GM19025 (cell line): ENCODE data around the gene ANO6.
"Not testable (repeated sequence)": the region's sequence is repeated elsewhere in the genome, so short reads cannot be mapped to it uniquely, and the experiment has no call there.

Source experiments
- ATAC-seq: cut with Tn5 transposase; IDR thresholded peaks from one replicate; pipeline ENCODE4 v1.9.1; 2021; ENCODE audit warnings: mild to moderate bottlenecking, low read depth, moderate library complexity; ENCODE audit not compliant: unreplicated experiment

Gene ANO6

GRCh38 chr12:45215419-45216229 lies at the start of gene ANO6:
ANO6 (plus strand) TSS chr12:45216095; CDS start chr12:45216322, 227 bp downstream.
- peak; percentile 66 for ATAC-seq

- ATAC-seq = no peak
Observed at GRCh38 chr12:45168976-45169375, 46.9 kb upstream of the ANO6 start.

DNA sequence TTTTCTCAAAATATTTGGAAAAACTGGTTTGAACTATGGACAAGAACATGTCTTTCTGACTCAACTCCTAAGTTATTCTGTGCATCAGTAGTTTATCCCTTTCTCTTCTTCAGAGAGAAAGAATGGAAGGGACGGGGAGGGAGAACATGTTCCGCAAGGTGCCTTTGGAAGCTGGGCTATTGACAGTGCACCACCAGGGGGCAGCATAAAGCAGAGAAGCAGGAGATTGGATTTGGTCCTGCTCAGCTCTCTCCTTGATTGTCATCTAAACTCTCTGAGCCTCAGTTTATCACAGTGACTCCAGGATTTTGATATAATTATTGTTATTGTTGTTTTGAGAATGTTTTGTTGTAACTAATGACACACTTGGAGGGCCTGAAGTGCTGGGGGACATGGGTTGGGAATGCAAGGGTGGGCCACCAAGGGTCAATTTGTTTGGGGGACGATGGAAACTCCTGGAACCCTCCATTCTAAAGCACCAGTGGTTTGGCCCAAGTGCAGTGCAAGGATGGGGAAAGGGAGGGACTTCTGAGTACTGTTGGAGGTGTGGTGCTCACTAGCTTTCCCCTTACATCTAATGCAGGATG lies 45.3 kb upstream of the ANO6 start:
- ATAC-seq = no peak

GRCh38 chr12:45173293-45173692 lies 42.6 kb upstream of the ANO6 start:
- ATAC-seq = not testable (repeated sequence)

- ATAC-seq = no peak
Observed at GRCh38 chr12:45174595-45174994, 41.3 kb upstream of the ANO6 start.

GRCh38 chr12:45178771-45179170 lies 37.1 kb upstream of the ANO6 start:
- ATAC-seq = no peak

GRCh38 chr12:45182511-45182910 lies 33.4 kb upstream of the ANO6 start:
- no peak for ATAC-seq

DNA sequence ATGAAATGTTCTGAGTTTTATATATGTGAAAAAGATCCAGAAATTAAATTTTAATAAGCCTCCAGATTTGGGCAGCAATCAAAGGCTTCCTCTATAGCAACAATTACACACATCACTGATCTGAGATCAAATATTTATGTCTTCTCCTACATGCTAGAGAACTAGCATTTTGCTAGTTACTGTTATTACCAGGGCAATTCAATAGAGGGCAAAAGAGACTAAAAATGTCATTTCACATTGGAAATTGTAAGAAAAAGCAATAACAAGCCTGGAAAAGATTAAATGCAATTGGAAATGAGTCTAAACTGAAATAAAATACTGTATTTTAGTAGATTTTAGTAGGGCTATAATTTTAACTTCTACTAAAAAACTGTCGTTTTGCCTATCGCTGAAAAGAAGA lies 32.6 kb upstream of the ANO6 start:
- ATAC-seq = no peak

DNA sequence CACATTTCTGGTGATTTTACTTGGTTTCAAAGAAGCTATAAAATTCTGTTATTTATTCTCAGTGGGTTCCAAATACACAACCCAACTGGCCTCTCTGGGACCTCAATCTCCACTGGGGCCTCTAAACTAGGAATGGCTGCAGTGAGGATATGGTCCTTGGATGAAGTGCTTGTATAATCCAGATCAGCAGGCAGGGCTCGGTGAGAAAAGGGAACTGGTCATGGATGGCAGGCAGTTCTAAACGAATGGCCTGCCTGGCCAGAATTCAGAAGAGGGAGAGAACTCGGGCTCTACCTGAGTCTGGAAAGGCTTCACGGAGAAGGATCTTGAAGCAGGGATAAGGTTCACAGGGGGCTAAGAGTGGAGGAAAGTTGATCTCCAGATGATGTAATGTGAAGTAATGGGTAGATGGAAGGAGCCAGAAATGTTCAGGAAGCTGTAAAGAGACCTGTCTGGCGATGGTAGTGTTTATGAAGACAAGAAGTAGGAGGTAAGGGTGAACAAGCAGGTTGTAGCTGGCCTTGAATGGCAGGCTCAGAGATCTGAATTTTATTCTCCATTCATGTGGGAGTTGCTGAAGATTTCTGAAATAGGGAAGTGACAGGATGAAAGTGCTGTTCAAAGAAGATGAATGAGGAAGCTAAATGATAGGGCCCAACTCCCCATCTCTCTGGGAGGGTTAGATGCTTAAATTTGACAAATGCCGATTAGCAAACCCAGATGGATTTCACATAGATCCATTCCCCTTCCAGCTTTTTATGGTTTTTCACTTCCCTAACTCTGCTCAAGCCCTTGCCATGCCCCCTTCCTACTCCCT lies 31.5 kb upstream of the ANO6 start:
- no peak for ATAC-seq

- ATAC-seq = no peak
Observed at GRCh38 chr12:45186762-45187161, 29.1 kb upstream of the ANO6 start.

DNA sequence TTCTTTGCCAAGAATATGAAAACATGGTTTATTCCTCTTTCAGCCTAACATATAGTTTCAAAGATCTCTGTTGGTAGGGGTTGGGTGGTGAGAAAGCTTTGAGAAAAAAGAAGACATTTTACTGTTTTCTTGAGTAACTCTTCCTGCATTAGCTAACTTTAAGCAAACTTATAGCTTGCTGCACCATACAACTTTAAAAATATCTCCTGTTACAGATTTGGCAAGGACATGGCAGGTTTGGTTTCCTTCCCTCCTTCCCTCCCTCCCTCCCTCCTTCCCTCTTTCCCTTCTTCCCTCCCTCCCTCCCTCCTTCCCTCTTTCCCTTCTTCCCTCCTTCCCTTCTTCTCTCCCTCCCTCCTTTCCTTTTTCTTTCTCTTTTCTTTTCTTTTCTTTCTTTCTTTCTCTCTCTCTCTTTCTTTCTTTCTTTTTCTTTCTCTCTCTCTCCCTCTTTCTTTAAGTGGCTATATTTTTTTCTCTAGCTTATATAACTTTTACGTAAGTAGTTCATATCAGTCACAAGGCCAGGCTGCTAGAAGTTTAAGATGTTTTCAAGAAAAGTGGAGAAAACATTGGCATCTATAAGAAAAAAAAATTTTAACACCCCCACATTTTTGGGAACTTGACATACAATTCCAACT lies 26.0 kb upstream of the ANO6 start:
- ATAC-seq = no peak

DNA sequence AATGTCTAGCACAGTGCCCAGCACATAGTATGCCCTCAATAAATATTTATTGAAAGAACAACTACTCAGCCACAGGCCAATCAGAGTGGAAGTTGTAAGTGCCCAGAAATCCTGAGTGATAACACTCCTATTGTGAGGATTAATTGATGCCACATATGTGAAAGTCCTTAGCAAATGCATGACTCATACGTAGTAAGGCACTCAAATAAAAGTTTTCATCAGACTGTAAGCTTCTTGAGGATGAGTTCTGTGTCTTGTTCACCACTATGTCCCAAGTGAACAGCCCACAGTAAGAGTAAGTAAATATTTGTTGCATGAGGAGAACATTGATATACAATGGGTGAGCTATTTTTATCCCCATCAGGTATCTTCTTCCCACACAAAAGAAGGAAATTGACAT lies 24.7 kb upstream of the ANO6 start:
- no peak for ATAC-seq

- no peak for ATAC-seq
Observed at GRCh38 chr12:45192707-45193106, 23.2 kb upstream of the ANO6 start.

DNA sequence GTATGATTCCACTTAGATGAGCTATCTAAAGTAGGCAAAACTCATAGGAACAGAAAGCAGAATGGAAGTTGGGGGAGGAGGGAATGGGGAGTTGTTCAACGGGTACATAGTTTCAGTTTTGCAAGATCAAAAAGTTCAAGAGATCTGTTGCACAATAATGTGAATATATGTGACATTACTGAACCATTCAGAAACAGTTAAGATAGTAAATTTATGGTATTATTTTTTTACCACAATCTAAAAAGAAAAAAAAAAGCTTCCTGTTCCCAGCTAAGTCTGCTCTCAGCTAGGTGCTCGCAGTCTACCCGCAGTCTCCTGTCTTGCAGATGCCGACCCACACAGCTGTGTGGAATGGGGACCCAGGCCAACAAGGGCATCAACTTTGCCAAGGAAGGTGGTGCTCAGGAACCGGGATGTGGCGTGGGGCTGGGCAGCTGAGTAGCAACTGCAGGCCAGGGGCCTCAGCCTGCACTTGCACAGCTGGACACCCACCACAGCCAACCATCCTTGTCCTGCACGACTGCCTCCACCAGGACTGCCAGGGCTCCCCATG lies 15.3 kb upstream of the ANO6 start:
- ATAC-seq = no peak

- no peak for ATAC-seq
Observed at GRCh38 chr12:45203767-45204166, 12.1 kb upstream of the ANO6 start.

DNA sequence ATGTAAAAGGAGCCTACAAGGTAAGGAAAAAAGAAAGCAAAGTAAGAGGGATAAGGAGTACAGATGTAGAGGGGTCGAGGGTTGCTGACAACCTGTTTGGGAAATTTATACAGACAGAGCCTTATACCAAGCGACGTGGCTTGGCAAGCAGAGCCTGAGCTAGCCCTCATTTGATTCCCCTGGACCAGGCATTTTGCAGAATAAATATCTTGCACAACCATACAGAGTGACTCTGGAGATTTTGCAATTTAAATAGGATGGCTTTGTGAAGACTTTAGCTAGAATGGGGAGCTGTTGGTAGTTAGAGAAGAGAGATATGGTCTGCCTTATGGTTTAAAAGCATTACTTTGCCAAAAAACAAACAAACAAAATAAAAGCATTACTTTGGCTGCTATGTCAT lies 11.1 kb upstream of the ANO6 start:
- no peak for ATAC-seq

GRCh38 chr12:45205165-45205825 lies 10.6 kb upstream of the ANO6 start:
- ATAC-seq = no peak

DNA sequence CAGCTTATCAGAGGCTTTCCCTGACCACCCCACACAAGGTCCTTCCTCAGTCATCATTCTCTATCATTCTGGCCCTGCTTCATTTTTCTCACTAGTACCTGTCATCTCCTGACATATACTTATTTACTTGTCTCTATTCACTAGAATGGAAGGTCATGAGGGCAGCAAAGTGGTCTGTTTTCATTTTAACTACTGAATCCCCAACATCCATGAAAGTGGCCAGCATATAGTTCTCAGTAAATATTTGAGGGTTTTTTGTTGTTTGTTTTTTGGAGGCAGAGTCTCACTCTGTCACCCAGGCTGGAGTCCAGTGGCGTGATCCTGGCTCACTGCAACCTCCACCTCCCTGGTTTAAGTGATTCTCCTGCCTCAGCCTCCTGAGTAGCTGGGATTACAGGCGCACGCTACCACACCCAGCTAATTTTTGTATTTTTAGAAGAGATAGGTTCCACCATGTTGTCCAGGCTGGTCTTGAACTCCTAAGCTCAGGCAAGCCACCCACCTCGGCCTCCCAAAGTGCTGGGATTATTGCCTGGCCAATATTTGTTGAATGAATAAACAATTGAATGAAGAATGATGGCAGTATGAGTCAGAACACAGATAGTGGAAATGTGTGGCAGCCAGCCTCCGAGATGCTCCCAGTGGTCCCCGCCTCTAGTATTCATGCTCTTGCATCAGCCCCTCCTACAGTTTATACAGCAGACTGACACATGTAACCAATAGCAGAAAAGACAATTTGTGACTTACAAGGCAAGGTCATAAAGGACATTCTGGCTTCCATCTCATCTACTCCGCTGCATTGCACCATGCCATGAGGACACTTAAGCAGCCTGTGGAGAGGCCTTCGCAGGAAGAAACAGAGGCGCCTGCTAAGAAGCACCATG lies 7.0 kb upstream of the ANO6 start:
- no peak for ATAC-seq

- ATAC-seq = no peak
Observed at GRCh38 chr12:45209784-45210183, 6.1 kb upstream of the ANO6 start.
